Measurements from ENCODE around the gene NOVA2.

The NOVA2 gene

GRCh38 chr19:46014941-46015686 lies 41.4 kb upstream of the NOVA2 start:
- peak overlapping the region; percentile 89 for H3K4me3 Mint-ChIP-seq
- ATAC-seq (peak; percentile 52), DNase-seq (ENCODE audit: low spot score in 2 of 2) (peak; percentile 45 to 63)
- peaks cover 7% of the 10 kb centered on the region for H3K36me3 Mint-ChIP-seq
- H3K27ac Mint-ChIP-seq = no peak overlapping the region
- H3K4me1 Mint-ChIP-seq = peaks cover 26% of the 10 kb centered on the region
- H3K9me3 Mint-ChIP-seq = no peaks in the 10 kb centered on the region

DNA sequence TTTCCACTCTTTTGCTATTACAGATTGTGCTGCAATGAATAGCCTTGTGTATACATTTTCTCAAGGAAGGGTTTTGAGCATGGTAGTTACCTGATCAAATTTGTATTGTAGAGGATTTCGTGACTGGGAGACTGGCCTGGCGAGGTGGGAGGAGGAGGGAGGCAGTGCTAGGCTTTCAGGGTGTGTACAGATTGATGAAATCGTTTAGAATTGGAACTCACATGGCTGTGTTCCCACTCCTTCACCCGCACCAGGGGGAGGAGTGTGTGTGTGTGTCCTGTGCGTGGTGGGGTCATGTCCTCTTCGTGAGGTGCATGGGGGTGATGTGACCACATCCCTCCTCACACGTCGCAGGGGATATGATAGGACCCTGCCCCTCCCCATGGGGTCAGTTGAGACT lies 40.9 kb upstream of the NOVA2 start:
- DNase-seq (ENCODE audit: low spot score in 2 of 2) = no peak
- Mint-ChIP-seq H3K9me3 (no peaks in the 10 kb centered on the region), H3K27ac (no peak overlapping the region), H3K36me3 (peaks cover 7% of the 10 kb centered on the region), H3K4me3 (peak overlapping the region; percentile 89), H3K4me1 (peaks cover 31% of the 10 kb centered on the region)
- ATAC-seq = no peak

DNA sequence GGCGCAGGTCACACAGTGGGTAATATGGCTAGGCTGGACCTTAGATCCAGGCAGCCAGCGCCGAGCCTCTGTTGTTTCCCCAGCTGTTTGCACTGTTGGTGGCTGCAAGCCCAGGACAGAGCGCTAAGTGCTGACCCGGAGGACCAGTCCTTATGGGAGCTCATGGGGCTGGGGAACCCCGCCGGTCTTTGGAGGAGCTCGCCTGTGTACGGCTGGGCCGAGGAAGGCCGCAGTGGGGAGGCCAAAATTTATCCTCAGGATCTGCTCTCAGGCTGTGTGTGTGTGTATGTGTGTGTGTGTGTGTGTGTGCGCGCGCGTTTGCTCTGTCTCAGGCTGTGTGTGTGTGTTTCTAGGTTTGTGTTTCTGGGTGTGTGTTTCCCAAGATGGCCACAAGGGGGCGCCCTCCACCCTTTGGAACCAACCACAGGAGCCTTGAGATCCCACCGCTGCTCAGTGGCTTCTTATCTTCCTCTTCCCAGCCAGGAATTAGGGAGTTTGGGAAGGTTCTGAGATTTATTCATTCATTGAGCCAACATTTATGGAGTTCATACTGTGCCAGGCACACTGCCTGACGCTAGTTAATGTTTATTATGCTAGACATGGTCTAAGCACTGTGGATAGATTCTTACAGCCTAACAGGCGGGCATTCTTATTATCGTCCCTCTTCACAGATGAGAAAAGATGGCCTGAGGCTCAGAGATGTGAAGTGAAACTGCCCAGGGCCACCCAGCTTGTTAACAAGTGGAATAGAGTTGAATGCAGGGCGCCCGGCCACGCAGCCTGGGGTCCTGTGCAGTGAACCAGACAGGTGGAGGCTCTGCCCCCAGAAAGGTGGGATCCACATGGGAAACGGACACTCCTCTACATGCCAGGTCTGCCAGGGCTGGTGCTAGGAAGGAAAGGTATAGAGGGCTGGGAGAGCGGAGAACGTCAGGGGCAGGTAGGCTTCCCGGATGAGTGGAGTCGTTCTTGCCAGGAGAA lies 36.2 kb upstream of the NOVA2 start:
- Mint-ChIP-seq H3K27ac (no peak overlapping the region), H3K9me3 (no peaks in the 10 kb centered on the region), H3K4me3 (no peak overlapping the region), H3K36me3 (peaks cover 15% of the 10 kb centered on the region), H3K4me1 (peaks cover 17% of the 10 kb centered on the region)
- ATAC-seq (peak; percentile 67), DNase-seq (ENCODE audit: low spot score in 2 of 2) (peak; percentile 53 to 80)

DNA sequence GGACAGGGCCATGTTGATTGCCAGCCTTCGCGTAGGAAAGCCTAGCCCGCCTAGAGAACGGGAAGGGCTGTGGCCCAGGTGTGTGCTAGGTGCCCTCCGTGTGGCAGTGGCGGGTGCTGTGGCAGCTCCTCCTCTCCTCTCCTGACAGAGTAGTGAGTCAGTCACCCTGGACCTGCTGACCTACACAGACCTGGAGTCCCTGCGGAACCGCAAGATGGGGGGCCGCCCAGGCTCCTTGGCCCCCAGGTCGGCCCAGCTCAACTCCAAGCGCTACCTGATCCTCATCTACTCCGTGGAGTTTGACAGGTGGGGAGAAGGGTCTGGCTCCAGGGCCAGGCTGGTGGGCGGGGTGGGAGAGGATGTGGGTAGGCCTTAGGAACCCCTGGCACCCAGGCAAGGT lies 32.7 kb upstream of the NOVA2 start:
- no peak for ATAC-seq
- Mint-ChIP-seq H3K4me1 (peaks cover 13% of the 10 kb centered on the region), H3K36me3 (peaks cover 35% of the 10 kb centered on the region), H3K4me3 (no peak overlapping the region), H3K9me3 (no peaks in the 10 kb centered on the region), H3K27ac (no peak overlapping the region)
- no peak for DNase-seq (ENCODE audit: low spot score in 2 of 2)

GRCh38 chr19:46002678-46003275 lies 29.1 kb upstream of the NOVA2 start:
- Mint-ChIP-seq H3K9me3 (no peaks in the 10 kb centered on the region), H3K36me3 (peaks cover 35% of the 10 kb centered on the region), H3K4me1 (peaks cover 26% of the 10 kb centered on the region), H3K4me3 (no peak overlapping the region), H3K27ac (no peak overlapping the region)
- ATAC-seq (no peak), DNase-seq (ENCODE audit: low spot score in 2 of 2) (no peak)

DNA sequence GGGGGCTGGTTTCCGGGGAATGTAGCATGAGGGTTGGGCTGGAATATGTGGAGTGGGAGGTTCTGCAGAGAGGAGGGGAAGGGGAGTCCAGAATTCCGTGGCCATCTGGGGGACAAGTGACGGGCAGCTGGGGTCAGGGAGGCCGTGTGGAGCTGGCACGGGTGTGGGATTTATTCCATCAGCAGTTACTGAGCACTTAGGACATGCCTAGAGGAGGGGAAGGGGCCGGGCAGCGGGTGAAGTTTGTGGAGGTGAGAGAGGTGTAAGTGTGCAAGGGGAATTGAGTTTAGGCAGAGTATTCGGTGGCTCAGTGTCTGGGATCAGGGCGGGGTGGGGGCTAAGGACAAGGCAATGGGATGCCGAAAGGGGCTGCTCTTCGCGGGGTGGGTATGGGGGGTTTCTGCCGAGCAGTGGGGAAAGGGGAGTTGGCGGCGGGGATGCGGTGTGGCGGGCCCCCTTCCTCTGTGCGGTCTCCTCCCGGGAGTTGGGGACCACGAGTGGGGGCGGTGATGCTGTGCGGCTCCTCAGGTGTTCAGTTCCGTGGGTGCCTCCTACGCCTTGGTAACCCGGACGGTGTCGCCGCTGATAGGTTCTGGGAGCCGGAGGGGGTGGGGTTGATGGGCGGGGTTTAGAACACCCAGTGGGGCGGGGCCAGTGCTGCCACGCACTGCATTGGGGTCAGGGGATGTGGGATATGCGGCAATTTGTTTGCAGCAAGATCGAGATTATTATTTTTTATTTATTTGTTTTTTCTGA lies 27.0 kb upstream of the NOVA2 start:
- Mint-ChIP-seq H3K9me3 (no peaks in the 10 kb centered on the region), H3K4me1 (peaks cover 26% of the 10 kb centered on the region), H3K4me3 (peak overlapping the region; percentile 69), H3K27ac (peak overlapping the region; percentile 60), H3K36me3 (peaks cover 25% of the 10 kb centered on the region)
- peak; percentile 87 for ATAC-seq
- peak in 1 of 2 donors; percentile 70 for DNase-seq (ENCODE audit: low spot score in 2 of 2)

DNA sequence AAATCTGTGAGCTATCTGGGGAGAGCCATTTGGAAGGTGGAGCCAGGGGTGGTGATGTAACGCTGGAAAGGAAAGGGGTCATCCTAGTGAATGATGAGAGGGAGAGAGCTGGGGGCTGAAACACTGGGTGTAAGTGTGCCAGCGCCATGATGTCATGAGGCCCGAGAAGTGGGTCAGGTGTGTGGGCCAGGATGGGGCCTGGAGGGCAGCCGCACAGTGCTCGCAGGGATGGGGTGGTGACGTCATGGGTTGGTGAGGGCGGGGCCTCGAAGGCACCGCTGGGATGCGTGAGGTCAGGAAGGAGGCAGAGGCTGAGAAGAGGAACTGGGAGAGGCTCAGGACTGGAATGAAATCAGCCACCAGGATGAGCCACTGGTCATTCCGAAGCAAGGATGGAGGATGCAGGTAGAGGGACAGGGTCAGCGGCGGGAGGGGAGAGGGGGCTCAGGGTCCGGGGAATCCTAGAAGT lies 26.0 kb upstream of the NOVA2 start:
- Mint-ChIP-seq H3K9me3 (no peaks in the 10 kb centered on the region), H3K4me1 (peaks cover 26% of the 10 kb centered on the region), H3K36me3 (peaks cover 20% of the 10 kb centered on the region), H3K4me3 (peak overlapping the region; percentile 69), H3K27ac (peak overlapping the region; percentile 60)
- ATAC-seq = no peak
- DNase-seq (ENCODE audit: low spot score in 2 of 2) = no peak

GRCh38 chr19:45998834-45999233 lies 25.2 kb upstream of the NOVA2 start:
- Mint-ChIP-seq H3K9me3 (no peaks in the 10 kb centered on the region), H3K4me3 (peak overlapping the region; percentile 69), H3K36me3 (peaks cover 13% of the 10 kb centered on the region), H3K27ac (no peak overlapping the region), H3K4me1 (peaks cover 26% of the 10 kb centered on the region)
- ATAC-seq = no peak
- DNase-seq (ENCODE audit: low spot score in 2 of 2) = no peak

- no peak for ATAC-seq
- Mint-ChIP-seq H3K9me3 (no peaks in the 10 kb centered on the region), H3K4me1 (peaks cover 26% of the 10 kb centered on the region), H3K27ac (no peak overlapping the region), H3K36me3 (no peaks in the 10 kb centered on the region), H3K4me3 (no peak overlapping the region)
- DNase-seq (ENCODE audit: low spot score in 2 of 2) = no peak
Observed at GRCh38 chr19:45996933-45997332, 23.3 kb upstream of the NOVA2 start.

DNA sequence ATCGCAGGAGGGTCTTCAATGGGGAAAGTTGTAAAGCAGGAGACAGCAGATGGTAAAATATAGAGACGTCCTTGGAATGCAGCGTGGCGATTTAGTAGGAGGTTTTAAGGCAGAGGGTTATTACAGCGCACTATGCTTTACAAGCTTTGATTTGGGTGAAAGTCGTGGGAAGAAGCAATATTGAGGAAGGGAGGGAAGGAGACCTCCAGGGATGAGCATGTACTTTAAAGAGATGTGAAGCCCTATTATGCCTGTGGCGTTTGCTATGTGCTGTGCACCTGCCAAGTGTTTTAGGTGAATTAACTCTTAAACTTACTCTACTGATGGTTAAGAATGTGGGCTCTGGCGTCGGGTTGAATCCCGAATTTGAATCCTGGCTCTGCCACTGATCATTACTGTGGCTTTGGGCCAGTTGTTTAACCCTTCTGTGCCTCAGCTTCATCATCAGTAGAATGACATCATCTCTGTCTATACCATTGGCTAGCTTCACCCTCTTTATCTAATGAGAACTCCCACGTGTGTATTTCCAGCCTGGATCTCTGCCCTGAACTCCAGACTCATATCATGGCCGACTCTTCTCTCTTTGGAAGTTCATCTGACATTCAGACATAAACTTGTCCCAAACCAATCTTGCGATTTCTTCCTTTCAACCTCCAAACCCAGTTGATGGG lies 22.2 kb upstream of the NOVA2 start:
- DNase-seq (ENCODE audit: low spot score in 2 of 2) = no peak
- no peak overlapping the region for H3K27ac Mint-ChIP-seq
- no peaks in the 10 kb centered on the region for H3K9me3 Mint-ChIP-seq
- H3K4me3 Mint-ChIP-seq = no peak overlapping the region
- H3K4me1 Mint-ChIP-seq = peaks cover 24% of the 10 kb centered on the region
- no peak for ATAC-seq
- H3K36me3 Mint-ChIP-seq = no peaks in the 10 kb centered on the region

- H3K4me1 Mint-ChIP-seq = peaks cover 17% of the 10 kb centered on the region
- H3K4me3 Mint-ChIP-seq = no peak within 1 kb of the TSS
- H3K9me3 Mint-ChIP-seq = no peaks in the 10 kb centered on the region
- no peaks in the 10 kb centered on the region for H3K36me3 Mint-ChIP-seq
- ATAC-seq (peak; percentile 98), DNase-seq (ENCODE audit: low spot score in 2 of 2) (peak; percentile 95 to 99)
- H3K27ac Mint-ChIP-seq = no peak within 1 kb of the TSS
Observed at GRCh38 chr19:45994998-45995714, 21.5 kb upstream of the NOVA2 start, which contains the start of gene CCDC61. Gene CCDC61 (plus strand): TSS chr19:45995467. CDS start chr19:46003019, 7,552 bp downstream.

DNA sequence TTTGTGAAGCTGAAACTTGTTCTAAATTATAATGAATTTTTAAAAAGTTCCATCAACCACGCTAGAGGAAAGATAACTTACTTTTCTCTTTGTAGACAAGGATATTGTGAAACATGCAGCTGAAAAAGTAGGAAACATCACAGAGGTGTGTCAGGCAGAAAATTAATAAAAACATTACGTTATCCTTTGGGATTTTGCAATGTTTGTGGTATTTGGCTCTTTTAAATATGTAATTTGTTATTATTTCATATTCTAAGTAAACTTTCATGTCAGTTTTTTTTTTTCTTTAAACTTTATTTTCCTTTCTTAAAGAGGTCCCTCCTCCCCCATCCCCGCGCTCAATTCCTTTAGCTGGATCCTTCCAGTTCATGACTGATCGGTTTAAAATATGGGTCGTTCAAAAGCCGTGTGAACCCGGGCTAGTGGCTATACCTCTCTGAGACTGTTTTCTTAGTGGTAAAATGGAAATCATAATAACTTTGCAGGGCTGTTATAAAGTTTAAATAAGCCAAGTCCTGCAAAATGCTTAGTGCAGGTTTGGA lies 20.9 kb upstream of the NOVA2 start:
- Mint-ChIP-seq H3K36me3 (no peaks in the 10 kb centered on the region), H3K4me3 (no peak overlapping the region), H3K9me3 (no peaks in the 10 kb centered on the region), H3K27ac (no peak overlapping the region), H3K4me1 (peaks cover 11% of the 10 kb centered on the region)
- ATAC-seq (peak; percentile 4), DNase-seq (ENCODE audit: low spot score in 2 of 2) (no peak)

DNA sequence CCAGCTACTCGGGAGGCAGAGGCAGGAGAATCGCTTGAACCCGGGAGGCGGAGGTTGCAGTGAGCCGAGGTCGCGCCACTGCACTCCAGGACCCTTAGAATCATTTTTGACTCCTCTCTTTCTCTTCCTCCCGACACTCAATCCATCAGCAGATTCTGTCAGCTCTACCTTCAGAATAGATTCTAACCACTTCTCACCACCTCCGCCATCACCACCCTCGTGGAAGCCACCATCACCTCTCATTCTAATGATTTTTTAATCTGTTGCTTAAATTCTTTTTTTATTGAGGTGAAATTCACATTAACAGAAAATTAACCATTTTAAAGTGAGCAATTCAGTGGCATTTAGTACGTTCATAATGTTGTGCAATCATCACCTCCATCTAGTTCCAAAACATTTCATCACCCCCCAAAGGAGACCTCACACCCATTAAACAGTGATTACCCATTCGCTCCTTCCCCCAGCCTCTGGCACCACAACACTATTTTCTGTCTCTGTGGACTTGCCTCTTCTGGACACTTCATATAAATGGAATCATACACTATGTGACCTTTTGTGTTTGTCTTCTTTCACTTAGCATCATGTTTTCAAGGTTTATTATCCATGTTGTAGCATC lies 16.6 kb upstream of the NOVA2 start:
- H3K9me3 Mint-ChIP-seq = no peaks in the 10 kb centered on the region
- no peaks in the 10 kb centered on the region for H3K36me3 Mint-ChIP-seq
- H3K4me3 Mint-ChIP-seq = no peak overlapping the region
- no peak overlapping the region for H3K27ac Mint-ChIP-seq
- DNase-seq (ENCODE audit: low spot score in 2 of 2) = no peak
- H3K4me1 Mint-ChIP-seq = no peaks in the 10 kb centered on the region
- ATAC-seq = no peak
